Osteoblast (primary cell): ENCODE results near the gene ZNF8. TPM values are rescaled to one million over a fixed set of nuclear protein-coding genes. Genes with fewer than 3 reads are reported as not detected.

Experiments used
- DNase-seq: peaks from one replicate; pipeline ENCODE4 v3.0.0; 2011; ENCODE audit warnings: low spot score, mixed read lengths; ENCODE audit not compliant: insufficient read length; ENCODE audit errors: missing footprints
- H2AFZ ChIP-seq: 2 replicates; pipeline ENCODE4 v1.6.0; 2011; ENCODE audit warnings: mild to moderate bottlenecking, low read length
- H3K27ac ChIP-seq: 2 replicates; pipeline ENCODE4 v1.5.1; 2011; ENCODE audit warnings: mild to moderate bottlenecking, low read depth, low read length, moderate library complexity
- H3K27me3 ChIP-seq: 2 replicates; pipeline ENCODE4 v1.6.0; 2012; ENCODE audit warnings: mild to moderate bottlenecking, control low read depth, inconsistent platforms, low read length, moderate library complexity; ENCODE audit not compliant: insufficient read depth
- H3K36me3 ChIP-seq: 2 replicates; pipeline ENCODE4 v1.5.1; 2011; ENCODE audit warnings: mild to moderate bottlenecking, low read length, control low read depth, moderate library complexity; ENCODE audit not compliant: insufficient read depth
- H3K4me1 ChIP-seq: 2 replicates; pipeline ENCODE4 v1.5.1; 2011; ENCODE audit warnings: mild to moderate bottlenecking, low read length, control low read depth, moderate library complexity; ENCODE audit not compliant: insufficient read depth
- H3K4me2 ChIP-seq: 2 replicates; pipeline ENCODE4 v1.6.0; 2011; ENCODE audit warnings: mild to moderate bottlenecking, low read length; ENCODE audit not compliant: insufficient read depth
- H3K4me3 ChIP-seq: fragments of 200-600 bp; sonication (generic); 3 replicates; pipeline ENCODE4 v1.5.1; 2012; ENCODE audit warnings: mild to moderate bottlenecking, low read length, inconsistent platforms; ENCODE audit not compliant: insufficient read depth
- H3K79me2 ChIP-seq: 2 replicates; pipeline ENCODE4 v1.6.0; 2012; ENCODE audit warnings: mild to moderate bottlenecking, low read length, control low read depth, inconsistent platforms; ENCODE audit not compliant: insufficient read depth
- H3K9me3 ChIP-seq: 2 replicates; pipeline ENCODE4 v1.5.1; 2011; ENCODE audit warnings: low read depth, low read length, control low read depth
- H4K20me1 ChIP-seq: 2 replicates; pipeline ENCODE4 v1.6.0; 2012; ENCODE audit warnings: mild to moderate bottlenecking, low read length, control low read depth; ENCODE audit not compliant: insufficient read depth
- total RNA-seq: library from RNA; depleted of rRNA; stranded (reverse); fragments of >200 nt; gene quantifications from 2 replicates; pipeline ENCODE4 v1.2.3, GENCODE V29; 2012
- TF ChIP-seq, protein P1 (sequence below): IDR thresholded peaks from 2 replicates; pipeline ENCODE4 v1.5.1; 2011; ENCODE audit warnings: mild to moderate bottlenecking, low read depth, low read length, moderate library complexity; ENCODE audit errors: extremely low read depth

Gene ZNF8
- total RNA-seq, 1 donor = 8.7 TPM

- peaks cover 67% of the 10 kb centered on the region for H3K36me3 ChIP-seq
- H3K79me2 ChIP-seq = peaks cover 21% of the 10 kb centered on the region
- TF ChIP-seq, protein P1, sequence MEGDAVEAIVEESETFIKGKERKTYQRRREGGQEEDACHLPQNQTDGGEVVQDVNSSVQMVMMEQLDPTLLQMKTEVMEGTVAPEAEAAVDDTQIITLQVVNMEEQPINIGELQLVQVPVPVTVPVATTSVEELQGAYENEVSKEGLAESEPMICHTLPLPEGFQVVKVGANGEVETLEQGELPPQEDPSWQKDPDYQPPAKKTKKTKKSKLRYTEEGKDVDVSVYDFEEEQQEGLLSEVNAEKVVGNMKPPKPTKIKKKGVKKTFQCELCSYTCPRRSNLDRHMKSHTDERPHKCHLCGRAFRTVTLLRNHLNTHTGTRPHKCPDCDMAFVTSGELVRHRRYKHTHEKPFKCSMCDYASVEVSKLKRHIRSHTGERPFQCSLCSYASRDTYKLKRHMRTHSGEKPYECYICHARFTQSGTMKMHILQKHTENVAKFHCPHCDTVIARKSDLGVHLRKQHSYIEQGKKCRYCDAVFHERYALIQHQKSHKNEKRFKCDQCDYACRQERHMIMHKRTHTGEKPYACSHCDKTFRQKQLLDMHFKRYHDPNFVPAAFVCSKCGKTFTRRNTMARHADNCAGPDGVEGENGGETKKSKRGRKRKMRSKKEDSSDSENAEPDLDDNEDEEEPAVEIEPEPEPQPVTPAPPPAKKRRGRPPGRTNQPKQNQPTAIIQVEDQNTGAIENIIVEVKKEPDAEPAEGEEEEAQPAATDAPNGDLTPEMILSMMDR = no peak
- peaks cover 24% of the 10 kb centered on the region for H3K9me3 ChIP-seq
- no peak overlapping the region for H3K27ac ChIP-seq
- no peaks in the 10 kb centered on the region for H3K27me3 ChIP-seq
- no peak overlapping the region for H3K4me3 ChIP-seq
- H2AFZ ChIP-seq = no peak overlapping the region
- H4K20me1 ChIP-seq = no peaks in the 10 kb centered on the region
- H3K4me2 ChIP-seq = no peak overlapping the region
- no peak for DNase-seq
- no peaks in the 10 kb centered on the region for H3K4me1 ChIP-seq
Observed at GRCh38 chr19:58294743-58295374, 16.1 kb downstream of the ZNF8 start.

DNA sequence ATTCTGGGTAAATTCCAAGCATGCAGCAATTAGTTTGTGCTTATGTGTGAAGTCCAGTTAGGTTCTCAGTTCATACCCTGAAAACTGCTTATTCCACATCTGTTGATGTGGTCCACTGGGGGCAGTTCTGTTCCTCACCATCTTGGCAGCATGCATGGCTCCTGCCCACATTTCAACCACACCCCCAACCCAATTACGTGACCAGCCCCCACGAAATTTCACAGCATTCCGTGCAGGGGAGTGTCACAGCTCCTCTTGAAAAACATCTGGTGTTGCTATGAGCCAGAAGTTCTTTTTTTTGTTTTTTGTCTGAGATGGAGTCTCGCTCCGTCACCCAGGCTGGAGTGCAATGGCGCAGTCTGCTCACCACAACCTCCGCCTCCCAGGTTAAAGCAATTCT, 17.3 kb downstream of the ZNF8 start:
- Histone ChIP-seq H3K36me3 (peaks cover 70% of the 10 kb centered on the region), H3K4me1 (no peaks in the 10 kb centered on the region), H3K27me3 (no peaks in the 10 kb centered on the region), H3K9me3 (peaks cover 24% of the 10 kb centered on the region), H3K27ac (no peak overlapping the region), H4K20me1 (peaks cover 3% of the 10 kb centered on the region), H3K4me3 (no peak overlapping the region), H3K4me2 (no peak overlapping the region), H3K79me2 (peaks cover 31% of the 10 kb centered on the region), H2AFZ (no peak overlapping the region)
- TF ChIP-seq, protein P1 = no peak
- DNase-seq = no peak

DNA sequence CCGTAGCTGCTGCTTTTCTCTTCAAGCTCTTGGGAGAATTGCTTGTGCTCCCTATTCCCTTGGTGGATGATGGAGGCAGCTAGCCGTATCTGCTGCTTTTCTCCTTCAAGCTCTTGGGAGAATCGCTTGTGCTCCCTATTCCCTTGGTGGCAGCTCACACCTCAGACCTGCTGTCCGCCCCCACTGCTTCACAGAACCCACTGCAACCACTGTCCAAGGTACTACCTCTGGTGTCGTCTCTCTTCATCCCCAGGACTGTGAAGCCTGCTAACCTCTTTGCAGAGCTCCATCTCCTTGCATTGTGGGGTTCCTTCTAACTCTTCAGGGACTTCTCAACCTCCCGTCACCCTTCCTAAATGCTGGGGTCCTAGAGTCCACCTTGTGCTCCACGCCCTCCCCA, 21.9 kb downstream of the ZNF8 start:
- Histone ChIP-seq H3K27ac (no peak overlapping the region), H4K20me1 (peaks cover 3% of the 10 kb centered on the region), H3K27me3 (no peaks in the 10 kb centered on the region), H3K79me2 (peaks cover 26% of the 10 kb centered on the region), H3K4me2 (no peak overlapping the region), H3K36me3 (peaks cover 29% of the 10 kb centered on the region), H3K4me3 (no peak overlapping the region), H3K4me1 (peaks cover 8% of the 10 kb centered on the region), H2AFZ (no peak overlapping the region), H3K9me3 (peaks cover 2% of the 10 kb centered on the region)
- no peak for DNase-seq
- TF ChIP-seq, protein P1 = no peak

DNA sequence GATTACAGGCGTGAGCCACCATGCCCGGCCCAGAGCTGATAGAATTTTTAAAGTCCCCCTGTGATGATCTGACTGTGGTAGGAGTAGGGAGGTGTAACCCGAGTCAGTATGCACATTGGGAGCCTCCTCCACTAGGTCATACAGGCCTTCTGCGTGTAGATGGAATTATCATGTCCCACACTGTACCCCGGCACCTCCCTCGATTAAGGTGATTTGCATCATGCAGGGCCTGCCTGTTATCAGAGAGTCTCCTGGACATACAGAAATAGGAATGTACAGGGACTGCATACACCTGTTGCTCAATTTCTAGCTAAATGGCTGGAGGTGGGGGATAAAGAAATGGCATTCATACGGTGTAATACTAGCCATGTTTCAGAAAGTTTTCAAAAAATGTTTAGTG, 25.5 kb downstream of the ZNF8 start:
- Histone ChIP-seq H3K4me1 (peaks cover 14% of the 10 kb centered on the region), H3K27ac (peak overlapping the region; percentile 94), H3K9me3 (no peaks in the 10 kb centered on the region), H3K79me2 (peaks cover 51% of the 10 kb centered on the region), H3K4me2 (peak overlapping the region; percentile 82), H3K27me3 (no peaks in the 10 kb centered on the region), H2AFZ (no peak overlapping the region), H3K4me3 (peak overlapping the region; percentile 96), H3K36me3 (peaks cover 40% of the 10 kb centered on the region), H4K20me1 (peaks cover 13% of the 10 kb centered on the region)
- DNase-seq = no peak
- TF ChIP-seq, protein P1 = no peak
